Kidney (tissue), 14 donors: ENCODE results near the gene THY1. TPM values are rescaled to one million over a fixed set of nuclear protein-coding genes. Genes with fewer than 3 reads are reported as not detected.

Experiments used
- DNase-seq, 5 donors: peaks; one replicate each; pipeline ENCODE4 v3.0.0-alpha.2; 2013 to 2020
- FAIRE-seq: peaks from 2 replicates; lab custom pipeline; 2012; peaks lifted over from hg19 to GRCh38; lab: Jason Lieb, UNC
- H3K27ac ChIP-seq, 2 donors: one replicate each; pipeline ENCODE4 v1.7.0; 2013; ENCODE audit warnings: low read depth in 2 of 2, low read length in 2 of 2, inconsistent platforms in 1 of 2
- H3K27me3 ChIP-seq: one replicate; pipeline ENCODE4 v1.7.1; 2013; ENCODE audit warnings: low read length, inconsistent platforms; ENCODE audit not compliant: control insufficient read depth, insufficient read depth
- H3K36me3 ChIP-seq, 3 donors: one replicate each; pipeline versions ENCODE4 v1.7.0 to v1.7.1; 2013; ENCODE audit warnings: low read length in 3 of 3, control low read depth in 1 of 3, inconsistent platforms in 1 of 3; ENCODE audit not compliant: insufficient read depth in 3 of 3, control insufficient read depth in 2 of 3
- H3K4me1 ChIP-seq, 3 donors: one replicate each; pipeline versions ENCODE4 v1.7.0 to v1.7.1; 2013; ENCODE audit warnings: low read length in 3 of 3, inconsistent platforms in 1 of 3, low read depth in 1 of 3; ENCODE audit not compliant: control insufficient read depth in 2 of 3, insufficient read depth in 2 of 3
- H3K4me3 ChIP-seq, 3 donors: one replicate each; pipeline versions ENCODE4 v1.7.0 to v1.8.1; 2013; ENCODE audit warnings: low read length in 3 of 3, control low read depth in 1 of 3, inconsistent platforms in 1 of 3
- H3K9ac ChIP-seq, 3 donors: one replicate each; pipeline versions ENCODE4 v1.7.0 to v1.7.1; 2013; ENCODE audit warnings: low read length in 3 of 3, control low read depth in 1 of 3, inconsistent platforms in 1 of 3
- H3K9me3 ChIP-seq, 3 donors: one replicate each; pipeline versions ENCODE4 v1.7.0 to v1.7.1; 2013; ENCODE audit warnings: low read length in 3 of 3, control low read depth in 1 of 3, inconsistent platforms in 1 of 3; ENCODE audit not compliant: control insufficient read depth in 2 of 3, insufficient read depth in 1 of 3
- CTCF ChIP-seq: IDR thresholded peaks from 3 replicates; pipeline ENCODE4 v1.5.1; 2012; ENCODE audit warnings: mild to moderate bottlenecking, moderate library complexity, borderline replicate concordance; ENCODE audit not compliant: insufficient read depth; ENCODE audit errors: extremely low read depth
- intact Hi-C: fragments of 100-400 bp; cut with DNase I; formaldehyde crosslinking; loops from one replicate; pipeline ENCODE4 v1.11.1; 2022
- polyA plus RNA-seq: library from polyadenylated mRNA; stranded (reverse); fragments of 350-450 nt; fragmentation: Illumina TruSeq; extraction: RNeasy Lipid Tissue Mini Kit (QIAGEN cat#74804); gene quantifications from one replicate; pipeline ENCODE4 v1.2.3, GENCODE V29; 2014; ENCODE audit warnings: low read depth, low replicate concordance; ENCODE audit not compliant: insufficient read depth
- total RNA-seq: library from RNA; stranded (reverse); fragmentation: NEBNext Ultra II Directional; extraction: Animal tissue kit (Norgen Biotek cat#: 25700); gene quantifications from one replicate; pipeline ENCODE4 v1.2.1, GENCODE V29; 2021
- donor health status: control.
- donor health status: control.
- donor health status: control.
- donor health status: control.
- donor health status: control.
- donor health status: DM: yes; HTN: yes; CAD: no.
- donor health status: Normal renal cell carcinoma (clear cell type).

Gene THY1
- total and polyA plus RNA-seq, 2 donors from 2014 or later = 17.5 to 240 TPM

- H3K4me3 ChIP-seq = peak overlapping the region; percentile 28 to 62 (median 43)
- DNase-seq (no peak), FAIRE-seq (no peak)
- peak overlapping the region in 1 of 2 donors; percentile 58 for H3K27ac ChIP-seq
- intact Hi-C loops = no loop called here
- TF ChIP-seq CTCF = no peak
- peaks cover 3 to 34% (median 30%) of the 10 kb centered on the region in 3 donors for H3K4me1 ChIP-seq
- no peaks in the 10 kb centered on the region for H3K36me3 ChIP-seq
- H3K27me3 ChIP-seq = no peaks in the 10 kb centered on the region
- H3K9ac ChIP-seq = peak overlapping the region in 2 of 3 donors; percentile 13 to 17
- no peaks in the 10 kb centered on the region for H3K9me3 ChIP-seq
These were observed 1.6 kb downstream of the THY1 start for GRCh38 chr11:119421351-119421750.

GRCh38 chr11:119420631-119421030 is 2.3 kb downstream of the THY1 start:
- H3K36me3 ChIP-seq = no peaks in the 10 kb centered on the region
- H3K4me1 ChIP-seq = peaks cover 3 to 34% (median 30%) of the 10 kb centered on the region in 3 donors
- no peaks in the 10 kb centered on the region for H3K9me3 ChIP-seq
- H3K9ac ChIP-seq = peak overlapping the region in 1 of 3 donors; percentile 24
- peak overlapping the region in 2 of 3 donors; percentile 39 for H3K4me3 ChIP-seq
- H3K27me3 ChIP-seq = no peaks in the 10 kb centered on the region
- FAIRE-seq (no peak), DNase-seq (no peak)
- TF ChIP-seq CTCF = no peak
- peak overlapping the region; percentile 53 to 57 for H3K27ac ChIP-seq
- intact Hi-C loops = no loop called here

- Histone ChIP-seq H3K27me3 (no peaks in the 10 kb centered on the region), H3K27ac (peak overlapping the region; percentile 75 to 86)
These were observed 3.0 kb downstream of the THY1 start for GRCh38 chr11:119419834-119420492.

More at GRCh38 chr11:119419834-119420492, 3.0 kb downstream of the THY1 start:
- Histone ChIP-seq H3K9me3 (no peaks in the 10 kb centered on the region), H3K4me3 (peak overlapping the region in 1 of 3 donors; percentile 39), H3K36me3 (no peaks in the 10 kb centered on the region), H3K9ac (no peak overlapping the region), H3K4me1 (peaks cover 3 to 34% (median 30%) of the 10 kb centered on the region in 3 donors)
- FAIRE-seq (no peak), DNase-seq (peak; percentile 76 to 87 (median 81))
- no peak for TF ChIP-seq CTCF
- intact Hi-C loops = no loop called here
